Heart left ventricle (tissue), 16 donors: ENCODE data around the gene MYO5B. TPM values are rescaled to one million over a fixed set of nuclear protein-coding genes. Genes with fewer than 3 reads are reported as not detected.

Experiments
- ATAC-seq, 4 donors: fragments of 200-7000 bp; cut with Tn5 transposase; one replicate each; pipeline ENCODE4 v1.9.1; 2020 to 2022; ENCODE audit warnings: moderate library complexity in 4 of 4, mild to moderate bottlenecking in 3 of 4, moderate number of reproducible peaks in 1 of 4
- DNase-seq, 5 donors: peaks; one replicate each; pipeline ENCODE4 v3.0.0-alpha.2; 2020
- H3K27ac ChIP-seq, 12 donors: fragments of 200-600 bp; sonication (generic) in 4 of 12; one replicate each; pipeline versions ENCODE4 v1.5.0 to v1.8.0; 2016 to 2022; ENCODE audit warnings: mild to moderate bottlenecking in 2 of 12
- H3K27me3 ChIP-seq, 9 donors: fragments of 200-600 bp; sonication (generic) in 2 of 9; one replicate each; pipeline versions ENCODE4 v1.5.1 to v1.8.0; 2016 to 2022; ENCODE audit warnings: mild to moderate bottlenecking in 3 of 9
- H3K36me3 ChIP-seq, 9 donors: fragments of 200-600 bp; sonication (generic) in 2 of 9; one replicate each; pipeline versions ENCODE4 v1.5.0 to v1.8.0; 2018 to 2022; ENCODE audit warnings: mild to moderate bottlenecking in 2 of 9
- H3K4me1 ChIP-seq, 12 donors: fragments of 200-600 bp; sonication (generic) in 4 of 12; one replicate each; pipeline versions ENCODE4 v1.5.0 to v1.8.0; 2016 to 2022; ENCODE audit warnings: mild to moderate bottlenecking in 3 of 12
- H3K4me3 ChIP-seq, 12 donors: fragments of 200-600 bp; sonication (generic) in 4 of 12; one replicate each; pipeline versions ENCODE4 v1.5.0 to v1.8.0; 2017 to 2022; ENCODE audit warnings: mild to moderate bottlenecking in 9 of 12, moderate library complexity in 4 of 12
- H3K9me3 ChIP-seq, 12 donors: fragments of 200-600 bp; sonication (generic) in 4 of 12; one replicate each; pipeline versions ENCODE4 v1.5.0 to v1.8.0; 2016 to 2022; ENCODE audit warnings: mild to moderate bottlenecking in 1 of 12
- POLR2A ChIP-seq, 2 donors: fragments of 450-650 bp; IDR thresholded peaks; one replicate each; pipeline ENCODE4 v1.6.1; 2017; ENCODE audit warnings: antibody characterized with exemption in 2 of 2, mild to moderate bottlenecking in 2 of 2, moderate library complexity in 2 of 2
- WGBS, 4 donors: extraction: QIAGEN DNeasy Blood & Tissue Kit in 2 of 4; methylation state at CpG; one replicate each; pipeline versions ENCODE4 v1.1.5 to v1.1.7; 2013 to 2018; 5-methylcytosine and 5-hydroxymethylcytosine counted together
- intact Hi-C, 10 donors: fragments of 100-400 bp; cut with DNase I; formaldehyde crosslinking; loops; one replicate each; pipeline versions ENCODE4 v1.11.1 to v1.14.2; 2022
- polyA plus RNA-seq, 2 donors: library from polyadenylated mRNA; stranded (reverse); fragments of 200-250 nt; gene quantifications; one replicate each; pipeline ENCODE4 v1.2.3, GENCODE V29; 2013
- total RNA-seq, 9 donors: library from RNA; depleted of rRNA in 2 of 9; stranded (reverse); fragments of >200 nt in 2 of 9; fragmentation: NEBNext Ultra II Directional in 3 of 9; extraction: Animal tissue kit (Norgen Biotek cat#: 25700) in 3 of 9; gene quantifications; one replicate each; pipeline versions ENCODE4 v1.1.0 to v1.2.4, GENCODE V29; 2016 to 2023
- TF ChIP-seq, protein P1 (sequence below), 12 donors: fragments of 200-600 bp; sonication (generic) in 4 of 12; IDR thresholded peaks; one replicate each; pipeline versions ENCODE4 v1.5.0 to v1.8.0; 2018 to 2022; ENCODE audit warnings: antibody characterized with exemption in 12 of 12, mild to moderate bottlenecking in 5 of 12
- donor health status: ischemic (EF 13 %, LVEDD 7.1; RV severe dilation, severe dysfunction).
- donor health status: healthy with polysubstance abuse.
- donor health status: DM: no; HTN: yes; CAD: no.
- donor health status: DM: no; HTN: no; CAD: no.
- donor health status: ischemic (EF 25% LVEDD 6.9; RV normal size, moderate dysfunction).
- donor health status: ischemic (EF 25% LVEDD 5.7; RV mildly dilated, moderate dysfunction).
- donor health status: healthy.
- donor health status: DM: yes; HTN: yes; CAD: no.
- donor health status: ischemic (EF 35%, LVEDD 5.7; RV mildly dilated, moderate dysfunction).
- donor health status: nonischemic (EF 11% LVEDD 7.7; RV severe dilation, severe dysfunction).
- donor health status: DM: yes; HTN: yes; CAD: no.
- donor health status: PGD.
- donor health status: ischemic (EF 29% LVEDD 5.4; RV normal size, mild dysfunction).
- donor health status: nonischemic (EF 23%, LVEDD 6.1; RV moderate dilation, normal function).

The MYO5B gene
- total and polyA plus RNA-seq, 11 donors, result 0.51 to 5.9 (median 1.4) TPM

- no peaks in the 10 kb centered on the region for H3K36me3 ChIP-seq
- DNase-seq, result no peak
- TF ChIP-seq, protein P1, sequence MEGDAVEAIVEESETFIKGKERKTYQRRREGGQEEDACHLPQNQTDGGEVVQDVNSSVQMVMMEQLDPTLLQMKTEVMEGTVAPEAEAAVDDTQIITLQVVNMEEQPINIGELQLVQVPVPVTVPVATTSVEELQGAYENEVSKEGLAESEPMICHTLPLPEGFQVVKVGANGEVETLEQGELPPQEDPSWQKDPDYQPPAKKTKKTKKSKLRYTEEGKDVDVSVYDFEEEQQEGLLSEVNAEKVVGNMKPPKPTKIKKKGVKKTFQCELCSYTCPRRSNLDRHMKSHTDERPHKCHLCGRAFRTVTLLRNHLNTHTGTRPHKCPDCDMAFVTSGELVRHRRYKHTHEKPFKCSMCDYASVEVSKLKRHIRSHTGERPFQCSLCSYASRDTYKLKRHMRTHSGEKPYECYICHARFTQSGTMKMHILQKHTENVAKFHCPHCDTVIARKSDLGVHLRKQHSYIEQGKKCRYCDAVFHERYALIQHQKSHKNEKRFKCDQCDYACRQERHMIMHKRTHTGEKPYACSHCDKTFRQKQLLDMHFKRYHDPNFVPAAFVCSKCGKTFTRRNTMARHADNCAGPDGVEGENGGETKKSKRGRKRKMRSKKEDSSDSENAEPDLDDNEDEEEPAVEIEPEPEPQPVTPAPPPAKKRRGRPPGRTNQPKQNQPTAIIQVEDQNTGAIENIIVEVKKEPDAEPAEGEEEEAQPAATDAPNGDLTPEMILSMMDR (IDR thresholded peaks at IDR 0.05), result no peak
- TF ChIP-seq POLR2A (IDR thresholded peaks at IDR 0.05), result no peak
- H3K4me1 ChIP-seq, result peaks cover 0 to 2% (median 0%) of the 10 kb centered on the region in 12 donors
- no peaks in the 10 kb centered on the region for H3K9me3 ChIP-seq
- peaks cover 0 to 8% (median 0%) of the 10 kb centered on the region in 9 donors for H3K27me3 ChIP-seq
- H3K4me3 ChIP-seq, result no peak overlapping the region
- WGBS, 4 donors, result 59 to 76% (median 65%) methylated on average over 5 of the region's 5 CpGs
- no peak for ATAC-seq
- intact Hi-C loops, result no loop called here
- H3K27ac ChIP-seq, result no peak overlapping the region
Measured at GRCh38 chr18:50074404-50074803, 120.5 kb downstream of the MYO5B start.

GRCh38 chr18:50073319-50073718 lies 121.6 kb downstream of the MYO5B start:
- no peaks in the 10 kb centered on the region for H3K9me3 ChIP-seq
- TF ChIP-seq POLR2A (IDR thresholded peaks at IDR 0.05), result no peak
- no peaks in the 10 kb centered on the region for H3K36me3 ChIP-seq
- H3K27me3 ChIP-seq, result peaks cover 0 to 8% (median 0%) of the 10 kb centered on the region in 9 donors
- H3K27ac ChIP-seq, result no peak overlapping the region
- WGBS, 4 donors, result 58 to 82% (median 79%) methylated on average over 2 of the region's 2 CpGs
- DNase-seq (no peak), ATAC-seq (no peak)
- no peak overlapping the region for H3K4me3 ChIP-seq
- H3K4me1 ChIP-seq, result no peaks in the 10 kb centered on the region
- intact Hi-C loops, result no loop called here

DNA sequence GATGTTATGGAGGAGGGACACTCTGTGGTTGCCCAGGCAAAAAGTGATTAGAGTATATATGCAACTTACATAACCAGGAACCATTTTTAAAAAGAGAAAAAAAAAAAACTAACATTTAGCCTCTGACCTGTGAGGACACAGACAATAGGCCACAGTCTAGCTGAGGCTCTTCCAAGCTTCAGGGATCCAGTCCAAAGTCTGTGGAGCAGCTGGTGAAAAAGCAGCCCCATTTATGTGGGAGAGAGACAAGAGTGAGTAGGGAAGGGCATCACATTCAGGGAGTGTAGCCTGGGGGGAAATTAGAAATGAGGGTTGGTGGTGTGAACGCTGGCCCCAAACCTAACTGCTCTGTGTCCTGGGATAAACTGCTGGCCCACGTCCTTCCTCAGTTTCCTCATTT lies 122.8 kb downstream of the MYO5B start:
- H3K27ac ChIP-seq, result no peak overlapping the region
- no peak for DNase-seq
- peak overlapping the region in 1 of 12 donors; percentile 1 for H3K4me3 ChIP-seq
- intact Hi-C loops, result no loop called here
- no peaks in the 10 kb centered on the region for H3K9me3 ChIP-seq
- ATAC-seq, result peak in 1 of 4 donors; percentile 18
- H3K36me3 ChIP-seq, result no peaks in the 10 kb centered on the region
- no peak for TF ChIP-seq POLR2A (IDR thresholded peaks at IDR 0.05)
- TF ChIP-seq, protein P1 (IDR thresholded peaks at IDR 0.05), result no peak
- no peaks in the 10 kb centered on the region for H3K4me1 ChIP-seq
- WGBS, 4 donors, result 72 to 80% (median 75%) methylated on average over 2 of the region's 2 CpGs
- peaks cover 0 to 8% (median 0%) of the 10 kb centered on the region in 9 donors for H3K27me3 ChIP-seq

DNA sequence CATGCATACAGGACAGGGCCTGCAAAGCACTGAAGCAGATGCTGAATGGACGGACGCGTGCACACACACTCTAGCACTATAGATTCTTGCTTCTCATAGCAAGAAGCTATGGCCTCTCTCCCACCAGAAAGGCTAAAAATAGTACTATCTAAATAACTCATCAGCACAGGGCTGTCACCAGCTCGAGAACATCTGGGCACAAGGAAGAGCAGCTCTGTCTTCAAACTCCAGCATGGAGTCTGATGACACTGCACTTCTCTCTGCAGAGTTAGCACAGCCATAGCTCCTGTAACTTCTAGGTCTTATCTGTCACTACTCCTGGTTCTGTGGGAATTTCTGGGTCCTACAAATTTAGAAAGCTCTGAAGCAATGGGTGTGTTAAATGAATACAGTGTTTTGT lies 123.5 kb downstream of the MYO5B start:
- H3K4me3 ChIP-seq, result no peak overlapping the region
- no peak for ATAC-seq
- 71 to 80% (median 75%) methylated on average over 4 of the region's 4 CpGs for WGBS, 4 donors
- intact Hi-C loops, result no loop called here
- no peaks in the 10 kb centered on the region for H3K4me1 ChIP-seq
- no peaks in the 10 kb centered on the region for H3K9me3 ChIP-seq
- H3K27ac ChIP-seq, result no peak overlapping the region
- no peaks in the 10 kb centered on the region for H3K36me3 ChIP-seq
- no peak for DNase-seq
- TF ChIP-seq, protein P1 (IDR thresholded peaks at IDR 0.05), result no peak
- TF ChIP-seq POLR2A (IDR thresholded peaks at IDR 0.05), result no peak
- H3K27me3 ChIP-seq, result peaks cover 0 to 6% (median 0%) of the 10 kb centered on the region in 9 donors

GRCh38 chr18:50069422-50069821 lies 125.5 kb downstream of the MYO5B start:
- no peaks in the 10 kb centered on the region for H3K4me1 ChIP-seq
- no peak overlapping the region for H3K4me3 ChIP-seq
- no peaks in the 10 kb centered on the region for H3K9me3 ChIP-seq
- H3K27ac ChIP-seq, result no peak overlapping the region
- TF ChIP-seq, protein P1 (IDR thresholded peaks at IDR 0.05), result no peak
- no peak for TF ChIP-seq POLR2A (IDR thresholded peaks at IDR 0.05)
- ATAC-seq (no peak), DNase-seq (no peak)
- no peaks in the 10 kb centered on the region for H3K36me3 ChIP-seq
- 82 to 85% (median 85%) methylated on average over 3 of the region's 3 CpGs for WGBS, 4 donors
- intact Hi-C loops, result no loop called here
- H3K27me3 ChIP-seq, result no peaks in the 10 kb centered on the region
